CD4-positive, alpha-beta T cell treated with Interferon alpha-2 for 1 hour (primary cell): ENCODE data around the gene AAMDC.
"Not testable (repeated sequence)": the region's sequence is repeated elsewhere in the genome, so short reads cannot be mapped to it uniquely, and the experiment has no call there.

Experiments used
- DNase-seq, 2 donors: peaks; one replicate each; pipeline ENCODE4 v3.0.0-alpha.2; 2020 to 2022

Gene AAMDC

DNA sequence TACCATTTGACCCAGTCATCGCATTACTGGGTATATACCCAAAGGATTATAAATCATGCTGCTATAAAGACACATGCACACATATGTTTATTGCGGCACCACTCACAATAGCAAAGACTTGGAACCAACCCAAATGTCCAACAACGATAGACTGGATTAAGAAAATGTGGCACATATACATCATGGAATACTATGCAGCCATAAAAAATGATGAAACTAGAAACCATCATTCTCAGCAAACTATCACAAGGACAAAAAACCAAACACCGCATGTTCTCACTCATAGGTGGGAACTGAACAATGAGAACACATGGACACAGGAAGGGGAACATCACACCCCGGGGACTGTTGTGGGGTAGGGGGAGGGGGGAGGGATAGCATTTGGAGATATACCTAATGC is 68.1 kb downstream of the AAMDC start:
- DNase-seq: not testable (repeated sequence)

DNA sequence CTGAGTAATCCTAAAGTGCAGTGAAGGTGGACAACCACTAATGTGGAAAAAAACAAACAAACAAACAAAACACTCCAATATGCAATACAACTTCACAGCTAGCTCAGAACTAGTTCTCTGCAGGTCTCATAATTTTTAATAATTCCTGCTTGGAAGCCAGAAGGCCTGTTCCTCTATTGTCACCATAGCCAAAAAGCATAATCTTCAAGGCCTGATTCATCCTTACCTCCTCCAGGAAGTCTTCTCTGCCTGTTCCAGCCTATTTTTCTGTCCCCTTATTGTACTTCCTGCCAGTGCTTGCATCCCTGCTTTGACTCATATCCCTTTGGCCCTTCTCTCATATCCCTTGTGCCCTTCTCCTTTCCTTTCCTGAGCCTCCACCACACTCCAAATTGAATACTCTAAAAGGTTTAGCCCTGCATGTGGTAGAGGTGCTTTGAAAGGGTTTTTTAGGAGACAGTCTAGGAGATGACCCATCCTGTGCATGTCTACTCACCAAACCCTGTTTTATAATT is 69.2 kb downstream of the AAMDC start:
- DNase-seq: not testable (repeated sequence)

DNA sequence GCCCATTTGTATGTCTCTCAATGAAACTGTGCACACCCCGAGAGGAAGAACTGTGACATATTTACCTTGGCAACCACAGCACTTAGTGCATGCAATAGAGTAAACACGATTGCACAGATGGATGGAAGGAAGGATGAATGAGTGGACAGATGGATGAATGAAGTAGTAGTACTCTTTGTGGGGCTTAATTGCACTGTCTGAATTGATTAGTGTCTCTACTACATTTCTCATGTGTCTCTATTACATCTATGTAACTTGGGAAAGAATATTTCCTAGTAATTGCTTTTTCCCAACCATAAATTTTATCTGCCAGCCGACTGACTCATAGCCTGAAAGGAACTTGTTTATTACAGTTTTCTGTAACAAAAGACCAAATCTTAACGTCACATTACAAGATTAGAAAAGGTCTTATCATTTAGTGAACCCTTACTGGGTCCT is 69.7 kb downstream of the AAMDC start:
- not testable (repeated sequence) for DNase-seq

DNA sequence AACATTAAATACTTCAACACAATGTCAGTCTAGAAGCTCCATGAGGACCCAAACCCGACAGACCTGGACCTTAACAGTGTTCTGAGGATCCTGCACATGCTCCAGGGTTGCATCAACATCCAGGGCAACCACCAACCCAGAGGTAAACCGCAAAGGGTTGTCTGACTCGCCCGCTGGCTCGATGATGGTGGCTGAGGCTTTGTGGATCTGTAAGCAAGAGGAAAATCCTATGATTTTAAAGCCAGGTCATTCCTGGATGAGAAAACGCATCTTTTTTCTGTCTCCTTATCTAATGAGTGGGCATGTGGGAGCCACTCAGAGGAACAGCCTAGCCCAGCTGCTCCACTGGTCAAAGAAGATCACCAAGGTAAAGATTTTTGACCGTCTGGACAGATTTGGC is 70.3 kb downstream of the AAMDC start:
- not testable (repeated sequence) for DNase-seq

DNA sequence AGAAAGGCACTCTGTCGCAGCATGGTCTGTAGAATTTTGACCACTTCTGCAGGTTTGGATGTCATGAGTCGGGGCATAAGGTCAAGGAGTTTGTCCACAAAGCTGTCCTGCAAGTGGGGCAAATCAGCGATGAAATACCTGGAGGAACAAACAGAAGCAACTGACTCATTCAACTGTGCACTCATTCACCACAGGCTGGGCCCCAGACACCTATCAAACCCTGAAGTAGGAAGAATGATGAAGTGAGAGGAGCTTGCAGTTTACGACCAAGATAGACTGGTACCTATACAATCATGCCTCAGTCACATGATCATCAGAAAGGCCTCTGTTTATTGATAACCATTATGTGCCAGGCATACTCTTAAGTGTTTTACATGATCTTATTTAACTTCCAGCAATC is 70.8 kb downstream of the AAMDC start:
- DNase-seq: not testable (repeated sequence)

DNA sequence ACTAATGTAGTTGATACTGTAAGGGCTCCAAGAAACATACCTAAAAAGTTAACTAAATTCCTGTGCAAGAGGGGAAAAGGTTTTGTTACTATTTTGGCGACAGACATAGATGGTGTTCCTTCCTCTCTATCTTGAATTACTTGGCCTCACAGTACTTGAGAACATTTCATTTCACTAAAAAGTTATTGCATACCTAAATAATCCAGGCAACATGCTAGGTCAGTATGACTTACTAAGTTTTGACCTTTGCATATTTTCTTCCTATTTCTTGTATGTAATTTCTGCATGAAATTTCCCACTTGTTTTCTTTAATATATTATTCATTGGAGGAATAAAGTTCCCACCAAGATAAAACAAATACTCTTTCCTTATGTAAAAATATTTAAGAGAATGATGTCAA is 74.0 kb downstream of the AAMDC start:
- not testable (repeated sequence) for DNase-seq

DNA sequence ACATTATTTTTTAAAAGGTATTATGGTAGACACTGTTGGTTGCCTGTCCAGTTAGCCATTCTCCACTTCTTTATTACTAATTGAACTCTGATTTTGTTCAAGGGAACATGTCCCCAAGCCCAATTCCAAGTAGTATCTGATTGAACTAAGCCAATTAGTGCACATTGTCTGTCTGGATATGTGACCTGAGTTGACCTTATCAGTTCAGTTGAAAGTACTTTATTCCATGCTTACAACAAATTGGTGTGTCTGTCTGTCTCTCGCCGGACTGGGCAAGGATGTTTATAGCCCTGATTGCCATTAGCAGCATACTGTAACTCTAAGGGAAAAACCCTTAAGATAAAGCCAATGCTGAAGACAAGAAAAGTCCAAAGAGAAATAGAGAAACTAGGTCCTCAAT is 87.9 kb downstream of the AAMDC start:
- DNase-seq: no peak

DNA sequence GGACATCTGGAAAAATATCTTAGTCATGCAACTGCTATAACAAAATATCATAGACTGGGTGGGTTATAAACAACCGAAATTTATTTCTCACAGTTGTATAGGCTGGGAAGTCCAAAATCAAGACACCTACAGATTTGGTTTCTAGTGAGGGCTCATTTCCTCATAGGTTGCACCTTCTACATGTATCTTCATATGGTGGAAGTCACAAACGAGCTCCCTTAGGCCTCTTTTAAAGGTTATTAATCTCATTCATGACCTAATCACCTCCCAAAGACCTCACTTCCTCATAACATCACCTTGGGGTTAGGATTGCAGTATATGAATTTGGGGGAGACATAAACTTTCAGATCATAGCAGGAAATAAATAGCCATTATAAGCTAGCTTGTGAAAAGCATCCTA is 88.3 kb downstream of the AAMDC start:
- DNase-seq: no peak

DNA sequence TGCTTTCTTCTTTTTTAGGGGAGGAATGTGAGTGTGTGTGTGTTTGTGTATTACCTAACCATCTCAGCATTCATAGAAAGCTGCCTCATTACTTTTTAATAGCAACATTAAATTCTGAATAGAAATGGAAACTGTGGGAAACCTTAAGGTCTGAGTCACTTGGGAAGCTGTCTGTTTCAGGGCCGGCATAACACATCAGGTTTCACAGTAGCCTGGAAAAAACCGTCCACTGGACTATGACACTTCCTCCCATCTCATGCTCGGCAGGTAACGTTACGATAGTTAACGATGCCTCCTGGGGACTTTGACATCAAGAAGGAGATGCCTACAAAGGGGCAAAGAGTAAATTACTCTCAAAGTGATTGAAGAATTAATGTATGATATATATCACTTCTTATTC is 89.9 kb downstream of the AAMDC start:
- DNase-seq: not testable (repeated sequence)

DNA sequence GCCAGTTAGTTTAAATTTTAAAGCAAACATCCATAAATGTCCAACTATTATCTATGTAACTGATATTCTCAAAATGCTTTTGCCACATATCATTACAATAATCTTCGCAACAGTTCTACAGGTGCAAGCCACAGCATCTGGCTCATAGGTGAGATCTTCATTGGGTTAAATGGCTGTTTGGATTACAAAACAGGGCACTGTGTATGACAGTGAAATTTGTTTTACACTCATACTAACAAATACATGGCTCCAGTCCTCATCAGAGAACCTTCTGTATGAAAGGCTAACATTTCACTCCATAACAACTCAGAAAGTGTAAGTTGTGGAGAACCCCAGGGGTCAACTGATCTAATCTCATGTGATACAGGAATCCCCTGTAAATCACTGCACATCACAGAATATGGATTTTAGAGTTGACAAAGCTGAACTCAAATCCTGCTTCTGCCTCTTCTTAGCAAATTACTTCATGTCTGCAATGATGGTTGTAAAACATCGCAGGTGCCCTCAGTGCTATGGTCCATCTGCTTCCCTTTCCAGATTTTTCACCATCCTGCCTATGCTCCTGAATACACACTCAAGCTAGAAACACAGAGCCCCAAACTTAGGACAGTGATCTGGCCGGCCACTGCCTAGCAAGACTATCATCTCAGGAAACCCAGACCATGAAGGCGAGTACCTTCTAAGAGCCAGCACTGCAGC is 92.8 kb downstream of the AAMDC start:
- DNase-seq: not testable (repeated sequence)

DNA sequence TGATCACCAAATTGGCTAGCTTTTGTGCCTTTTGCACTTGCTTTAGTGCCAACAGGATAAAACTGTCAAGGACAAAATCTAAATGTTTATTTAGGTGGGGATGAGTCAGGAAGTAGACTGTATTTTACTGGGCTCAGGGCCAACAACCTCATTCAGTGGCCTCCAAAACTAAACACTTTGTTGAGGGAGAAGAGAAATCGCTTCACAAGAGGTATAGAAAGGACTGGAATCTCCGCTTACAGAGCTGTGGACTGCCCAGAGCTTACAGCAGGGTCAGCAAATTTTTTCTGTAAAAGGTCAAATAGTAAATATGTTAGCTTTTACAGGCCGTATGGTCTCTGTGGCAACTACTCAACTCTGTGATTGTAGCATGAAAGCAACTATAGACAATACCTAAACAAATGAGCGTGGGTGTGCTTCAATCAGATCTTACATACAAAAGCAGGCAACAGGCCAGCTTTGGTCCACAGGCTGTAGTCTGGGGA is 93.4 kb downstream of the AAMDC start:
- DNase-seq: not testable (repeated sequence)

DNA sequence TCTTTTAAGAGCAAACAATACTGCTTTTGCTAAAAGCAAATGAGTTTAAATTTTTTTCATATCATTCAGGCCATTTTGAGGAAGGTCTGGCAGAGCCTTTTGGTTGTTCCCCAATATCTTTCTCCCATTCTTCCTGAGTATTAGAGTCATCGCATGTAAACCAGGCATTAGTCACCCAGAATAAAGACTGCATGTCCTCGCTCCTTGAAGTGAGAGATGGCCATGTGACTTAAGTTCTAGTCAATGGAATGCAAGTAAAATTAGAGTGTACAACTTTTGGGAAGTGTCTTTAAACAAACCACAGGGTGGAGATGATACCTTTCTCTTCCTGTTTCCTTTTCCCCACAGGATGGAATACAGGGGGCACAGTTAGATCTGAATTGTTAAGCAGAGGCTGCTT is 96.8 kb downstream of the AAMDC start:
- DNase-seq: not testable (repeated sequence)
